IMR-90 (cell line): ENCODE measurements around the gene MAG. TPM values are rescaled to one million over a fixed set of nuclear protein-coding genes. Genes with fewer than 3 reads are reported as not detected.
A peak's percentile ranks its signal among the peaks of the same experiment; 100 is the strongest.

Experiments used
- ATAC-seq: fragments of 200-7000 bp; cut with Tn5 transposase; 2 replicates; pipeline ENCODE4 v1.9.1; 2020; ENCODE audit warnings: low read depth, mild to moderate bottlenecking, moderate library complexity
- BruUV-seq: library from RNA; stranded (reverse); fragments of 400-500 nt; replicated peaks from 2 replicates; lab custom pipeline; 2021; lab: Mats Ljungman, UMichigan
- CTCF ChIA-PET: fragments of 300-600 bp; formaldehyde crosslinking; extraction: SDS; loops from one replicate; lab custom pipeline; 2021; ENCODE audit warnings: antibody characterized with exemption; lab: Yijun Ruan, JAX
- POLR2A ChIA-PET: fragments of 300-600 bp; sonication (Branson Sonifier 250); formaldehyde crosslinking; loops from one replicate; lab custom pipeline; 2022; ENCODE audit warnings: antibody characterized with exemption; ENCODE audit not compliant: unreplicated experiment; lab: Charles Lee
- DNase-seq: peaks from one replicate; pipeline ENCODE4 v3.0.0; 2013
- H2AFZ ChIP-seq: replicated peaks from 2 replicates; pipeline ENCODE3; 2013; ENCODE audit warnings: low read length, mild to moderate bottlenecking; ENCODE audit not compliant: poor library complexity
- H2AK5ac ChIP-seq: 2 replicates; pipeline ENCODE4 v1.6.1; 2013; ENCODE audit warnings: low read depth, low read length, inconsistent platforms
- H2AK9ac ChIP-seq: replicated peaks from 2 replicates; pipeline ENCODE3; 2013; ENCODE audit warnings: mild to moderate bottlenecking, low read depth, low read length, moderate library complexity; ENCODE audit not compliant: poor library complexity
- H2BK120ac ChIP-seq: 2 replicates; pipeline ENCODE4 v1.6.1; 2013; ENCODE audit warnings: low read depth, low read length, inconsistent platforms
- H2BK15ac ChIP-seq: 3 replicates; pipeline ENCODE4 v1.6.1; 2013; ENCODE audit warnings: low read depth, low read length, inconsistent platforms
- H2BK20ac ChIP-seq: 2 replicates; pipeline ENCODE4 v1.6.1; 2013; ENCODE audit warnings: low read depth, mild to moderate bottlenecking, inconsistent platforms, low read length, moderate library complexity
- H2BK5ac ChIP-seq: 2 replicates; pipeline ENCODE4 v1.6.1; 2013; ENCODE audit warnings: mild to moderate bottlenecking, low read depth, low read length, inconsistent platforms; ENCODE audit not compliant: poor library complexity, severe bottlenecking
- H3K14ac ChIP-seq: replicated peaks from 2 replicates; pipeline ENCODE4 v1.6.1; 2013; ENCODE audit warnings: low read depth, low read length, inconsistent platforms
- H3K18ac ChIP-seq: 2 replicates; pipeline ENCODE4 v1.6.1; 2013; ENCODE audit warnings: low read depth, low read length, control low read depth
- H3K23ac ChIP-seq: 2 replicates; pipeline ENCODE4 v1.6.1; 2013; ENCODE audit warnings: low read depth, low read length, inconsistent platforms
- H3K27ac ChIP-seq: 2 replicates; pipeline ENCODE4 v1.5.1; 2013; ENCODE audit warnings: mild to moderate bottlenecking, control low read depth, low read length; ENCODE audit not compliant: insufficient read depth
- H3K27me3 ChIP-seq: 2 replicates; pipeline ENCODE4 v1.6.1; 2013; ENCODE audit warnings: low read length; ENCODE audit not compliant: control insufficient read depth, insufficient read depth
- H3K36me3 ChIP-seq: 2 replicates; pipeline ENCODE4 v1.6.1; 2013; ENCODE audit warnings: low read length, mixed read lengths; ENCODE audit not compliant: control insufficient read depth, insufficient read depth
- H3K4ac ChIP-seq: 2 replicates; pipeline ENCODE4 v1.6.1; 2013; ENCODE audit warnings: low read depth, low read length, inconsistent platforms
- H3K4me1 ChIP-seq: 2 replicates; pipeline ENCODE4 v1.6.1; 2013; ENCODE audit warnings: low read length, mixed read lengths; ENCODE audit not compliant: control insufficient read depth, insufficient read depth
- H3K4me2 ChIP-seq: 2 replicates; pipeline ENCODE4 v1.6.1; 2013; ENCODE audit warnings: low read depth, mild to moderate bottlenecking, control low read depth, low read length, moderate library complexity
- H3K4me3 ChIP-seq: 2 replicates; pipeline ENCODE4 v1.5.1; 2013; ENCODE audit warnings: low read depth, mild to moderate bottlenecking, control low read depth, low read length, moderate library complexity; ENCODE audit not compliant: insufficient read depth
- H3K56ac ChIP-seq: 2 replicates; pipeline ENCODE4 v1.6.1; 2013; ENCODE audit warnings: low read length, inconsistent platforms; ENCODE audit not compliant: insufficient read depth; ENCODE audit errors: extremely low read depth
- H3K79me1 ChIP-seq, 2 experiments: 2 replicates each; pipeline ENCODE4 v1.6.1; 2013; ENCODE audit warnings: low read length in 2 of 2, inconsistent platforms in 1 of 2, low read depth in 1 of 2
- H3K9ac ChIP-seq: 2 replicates; pipeline ENCODE4 v1.6.1; 2013; ENCODE audit warnings: low read depth, low read length, control low read depth
- H3K9me1 ChIP-seq: 2 replicates; pipeline ENCODE4 v1.6.1; 2013; ENCODE audit warnings: low read length, inconsistent platforms; ENCODE audit not compliant: insufficient read depth
- H3K9me3 ChIP-seq: 2 replicates; pipeline ENCODE4 v1.6.1; 2013; ENCODE audit warnings: low read length; ENCODE audit not compliant: control insufficient read depth, insufficient read depth
- H4K20me1 ChIP-seq: 2 replicates; pipeline ENCODE4 v1.6.1; 2013; ENCODE audit warnings: low read length, inconsistent platforms; ENCODE audit not compliant: insufficient read depth
- H4K5ac ChIP-seq: 2 replicates; pipeline ENCODE4 v1.6.1; 2013; ENCODE audit warnings: mild to moderate bottlenecking, low read depth, low read length, control low read depth
- H4K8ac ChIP-seq, 2 experiments: 2 replicates each; pipeline ENCODE4 v1.6.1; 2013; ENCODE audit warnings: low read depth in 2 of 2, low read length in 2 of 2, control low read depth in 1 of 2, inconsistent platforms in 1 of 2
- H4K91ac ChIP-seq: 2 replicates; pipeline ENCODE4 v1.6.1; 2013; ENCODE audit warnings: low read depth, low read length, inconsistent platforms; ENCODE audit not compliant: insufficient read depth
- BHLHE40 ChIP-seq: fragments of 150-350 bp; IDR thresholded peaks from 2 replicates; pipeline ENCODE4 v1.6.1; 2016; ENCODE audit warnings: mild to moderate bottlenecking, low read depth, low read length
- CEBPB ChIP-seq: IDR thresholded peaks from 2 replicates; pipeline ENCODE4 v1.6.1; 2012; ENCODE audit warnings: low read depth, low read length, improper control_type of control experiment
- CHD1 ChIP-seq: IDR thresholded peaks from 2 replicates; pipeline ENCODE4 v1.6.1; 2012; ENCODE audit warnings: low read depth, low read length, improper control_type of control experiment
- FOS ChIP-seq: fragments of 150-350 bp; IDR thresholded peaks from 2 replicates; pipeline ENCODE4 v1.6.1; 2016; ENCODE audit warnings: low read depth, low read length
- MAFK ChIP-seq: IDR thresholded peaks from 2 replicates; pipeline ENCODE4 v1.6.1; 2012; ENCODE audit warnings: low read depth, low read length, improper control_type of control experiment
- MAZ ChIP-seq: IDR thresholded peaks from 2 replicates; pipeline ENCODE4 v1.6.1; 2012; ENCODE audit warnings: low read depth, mild to moderate bottlenecking, low read length, improper control_type of control experiment, moderate library complexity, borderline replicate concordance
- MXI1 ChIP-seq: IDR thresholded peaks from 2 replicates; pipeline ENCODE4 v1.6.1; 2012; ENCODE audit warnings: low read depth, mild to moderate bottlenecking, low read length, moderate library complexity, borderline replicate concordance
- NFE2L2 ChIP-seq: fragments of 150-350 bp; IDR thresholded peaks from 2 replicates; pipeline ENCODE4 v1.6.1; 2016; ENCODE audit warnings: low read depth, mild to moderate bottlenecking, low read length
- RAD21 ChIP-seq: IDR thresholded peaks from 2 replicates; pipeline ENCODE4 v1.6.1; 2012; ENCODE audit warnings: low read length, improper control_type of control experiment
- RCOR1 ChIP-seq: IDR thresholded peaks from 2 replicates; pipeline ENCODE4 v1.6.1; 2012; ENCODE audit warnings: mild to moderate bottlenecking, low read length, improper control_type of control experiment; ENCODE audit not compliant: insufficient replicate concordance
- RFX5 ChIP-seq: IDR thresholded peaks from 2 replicates; pipeline ENCODE4 v1.8.0; 2012; ENCODE audit warnings: low read depth, mild to moderate bottlenecking, low read length, moderate library complexity
- SMC3 ChIP-seq: fragments of 150-350 bp; IDR thresholded peaks from 2 replicates; pipeline ENCODE4 v1.6.1; 2016; ENCODE audit warnings: low read depth, mild to moderate bottlenecking, antibody characterized with exemption, low read length, moderate library complexity
- USF2 ChIP-seq: fragments of 150-350 bp; IDR thresholded peaks from 2 replicates; pipeline ENCODE4 v1.6.1; 2017; ENCODE audit warnings: mild to moderate bottlenecking, antibody characterized with exemption, low read length, low read depth
- WGBS, 2 experiments: methylation state at CpG; one replicate each; pipeline versions ENCODE4 v1.1.5 to v1.1.7; 2013; ENCODE audit warnings: missing lambda C conversion rate in 2 of 2; ENCODE audit not compliant: insufficient read length in 1 of 2; ENCODE audit errors: extremely low coverage in 2 of 2; 5-methylcytosine and 5-hydroxymethylcytosine counted together
- dilution Hi-C: fragments of 300-500 bp; cut with HindIII; formaldehyde crosslinking; loops from one replicate; pipeline ENCODE4 v1.14.3; 2018; ENCODE audit warnings: low sequenced_read_pairs; ENCODE audit not compliant: unreplicated experiment
- in situ Hi-C: fragments of 300-500 bp; cut with MboI; formaldehyde crosslinking; loops from 3 replicates; pipeline ENCODE4 v1.14.3; 2019; ENCODE audit warnings: low sequenced_read_pairs, inconsistent platforms, mixed read lengths
- intact Hi-C: fragments of 100-400 bp; cut with micrococcal nuclease; formaldehyde crosslinking; loops from 2 replicates; pipeline ENCODE4 v1.10.0; 2022
- polyA plus RNA-seq, 3 experiments: library from polyadenylated mRNA; depleted of rRNA; stranded (reverse); fragments of >200 nt; gene quantifications; 2 replicates each; pipeline ENCODE4 v1.2.3, GENCODE V29; 2012; ENCODE audit warnings: low replicate concordance in 1 of 3
- total RNA-seq: library from RNA; depleted of rRNA; stranded (reverse); fragments of >200 nt; gene quantifications from 2 replicates; pipeline ENCODE4 v1.2.3, GENCODE V29; 2012

Gene MAG
- total and polyA plus RNA-seq, 2 of the 4 experiments (the other 2 are of a cell fraction), result not detected

- CTCF ChIA-PET, result no interaction called here
These were observed 6.0 kb downstream of the MAG start for GRCh38 chr19:35297922-35298321.

More at GRCh38 chr19:35297922-35298321, 6.0 kb downstream of the MAG start:
- Histone ChIP-seq H4K20me1 (no peaks in the 10 kb centered on the region), H3K4ac (no peak overlapping the region), H4K91ac (no peak overlapping the region), H3K27me3 (peaks cover 18% of the 10 kb centered on the region), H3K14ac (no peak overlapping the region), H2AK5ac (no peak overlapping the region), H3K79me1 (no peaks in the 10 kb centered on the region), H2BK20ac (no peak overlapping the region), H3K18ac (no peak overlapping the region), H3K9ac (no peak overlapping the region), H3K23ac (no peak overlapping the region), H2AK9ac (peak overlapping the region; percentile 42), H4K5ac (no peak overlapping the region), H3K4me3 (no peak overlapping the region), H3K56ac (no peak overlapping the region), H3K4me1 (no peaks in the 10 kb centered on the region), H2BK5ac (peak overlapping the region; percentile 93), H3K9me1 (peaks cover 15% of the 10 kb centered on the region), H3K36me3 (no peaks in the 10 kb centered on the region), H2BK120ac (no peak overlapping the region), H4K8ac (no peak overlapping the region), H3K9me3 (no peaks in the 10 kb centered on the region), H3K27ac (no peak overlapping the region), H2BK15ac (no peak overlapping the region), H3K4me2 (no peak overlapping the region), H2AFZ (peak overlapping the region; percentile 43)
- POLR2A ChIA-PET, result no interaction called here
- DNase-seq, result no peak
- dilution Hi-C loops (no loop called here), intact Hi-C loops (no loop called here), in situ Hi-C loops (no loop called here)
- no peak for TF ChIP-seq MAFK
- no peak for TF ChIP-seq FOS
- no peak for TF ChIP-seq SMC3
- no peak for TF ChIP-seq MAZ
- no peak for TF ChIP-seq CEBPB
- TF ChIP-seq RCOR1, result no peak
- no peak for TF ChIP-seq RAD21
- TF ChIP-seq CHD1, result no peak
- no peak for TF ChIP-seq MXI1
- TF ChIP-seq BHLHE40, result no peak
- TF ChIP-seq NFE2L2, result no peak
- TF ChIP-seq RFX5, result no peak
- TF ChIP-seq USF2, result no peak
- WGBS, 2 experiments, result 82% methylated on average over 1 of the region's 2 CpGs; no CpG with 5 or more reads in 1 of the 2 experiments
- ATAC-seq, result no peak
- no TSS peak for BruUV-seq
